Activated CD8-positive, alpha-beta memory T cell treated with anti-CD3 and anti-CD28 coated beads, Interleukin-2, amount 50 U/mL, for 48 hours (primary cell): Measurements from ENCODE around the gene CNBD2.
"Not testable (repeated sequence)": the region's sequence is repeated elsewhere in the genome, so short reads cannot be mapped to it uniquely, and the experiment has no call there.

Experiments used
- DNase-seq: peaks from one replicate; pipeline ENCODE4 v3.0.0-alpha.2; 2020

The CNBD2 gene

DNA sequence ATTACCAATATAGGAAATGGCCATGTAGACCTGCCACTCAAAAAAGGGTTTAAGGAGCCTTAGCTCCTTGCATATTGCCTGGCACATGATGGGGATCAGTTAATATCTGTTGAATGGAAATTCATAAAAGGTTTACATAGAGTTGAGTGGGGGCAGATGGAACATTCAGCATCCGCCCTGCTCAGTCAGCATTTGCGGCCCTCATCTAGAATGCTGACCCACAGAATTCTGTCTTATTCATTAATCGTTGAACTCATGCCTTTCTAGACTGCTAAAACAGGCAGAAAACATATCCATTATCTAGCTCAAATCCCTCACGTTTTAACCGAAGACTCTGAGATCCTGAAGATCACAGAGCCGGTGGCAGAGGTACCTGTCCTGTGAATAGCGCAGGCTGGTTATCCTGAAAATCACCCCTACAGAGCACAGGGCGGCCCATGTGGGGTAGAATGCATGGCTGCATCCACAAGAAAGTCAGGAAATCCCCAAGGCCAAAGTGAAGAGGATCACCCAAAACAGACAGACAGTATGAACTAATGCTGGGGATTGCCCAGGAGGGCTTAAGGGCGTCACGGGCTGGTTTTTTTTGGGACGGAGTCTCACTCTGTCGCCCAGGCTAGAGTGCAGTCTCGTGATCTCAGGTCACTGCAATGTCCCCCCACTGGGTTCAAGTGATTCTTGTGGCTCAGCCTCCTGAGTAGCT, 59.9 kb downstream of the CNBD2 start:
- no peak for DNase-seq

DNA sequence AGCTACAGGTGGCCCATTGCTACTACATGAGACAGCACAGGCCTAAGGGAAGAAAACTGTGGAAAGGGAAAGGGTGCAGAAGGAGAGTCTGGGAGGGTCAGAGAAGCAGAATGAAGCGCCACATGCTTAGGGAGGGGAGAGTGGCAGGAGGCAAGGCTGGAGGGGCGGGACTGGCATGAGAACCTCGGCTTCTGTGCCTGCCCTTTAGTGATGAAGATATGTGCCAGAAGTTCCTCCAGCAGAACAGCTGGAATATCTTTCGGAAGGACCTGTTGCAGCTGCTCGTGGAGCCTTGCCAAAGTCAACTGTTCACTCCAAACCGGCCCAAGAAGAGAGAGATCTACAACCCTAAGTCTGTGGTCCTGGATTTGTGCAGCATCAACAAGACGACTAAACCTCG, 61.8 kb downstream of the CNBD2 start:
- DNase-seq: no peak

DNA sequence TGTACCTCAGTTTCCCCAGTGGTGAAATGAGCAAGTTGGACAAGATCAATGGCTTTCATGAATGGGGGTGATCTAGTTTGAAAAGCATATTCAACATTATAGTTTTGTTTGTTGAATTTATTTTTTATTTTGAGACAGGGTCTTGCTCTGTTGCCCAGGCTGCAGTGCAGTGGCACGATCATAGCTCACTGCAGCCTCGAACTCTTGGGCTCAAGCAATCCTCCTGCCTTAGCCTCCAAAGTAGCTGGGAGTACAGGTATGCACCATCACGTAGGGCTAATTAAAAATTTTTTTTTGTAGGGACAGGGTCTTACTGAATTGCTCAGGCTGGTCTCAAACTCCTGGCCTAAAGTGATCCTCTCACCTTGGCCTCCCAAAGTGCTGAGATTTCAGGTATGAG, 63.4 kb downstream of the CNBD2 start:
- no peak for DNase-seq

DNA sequence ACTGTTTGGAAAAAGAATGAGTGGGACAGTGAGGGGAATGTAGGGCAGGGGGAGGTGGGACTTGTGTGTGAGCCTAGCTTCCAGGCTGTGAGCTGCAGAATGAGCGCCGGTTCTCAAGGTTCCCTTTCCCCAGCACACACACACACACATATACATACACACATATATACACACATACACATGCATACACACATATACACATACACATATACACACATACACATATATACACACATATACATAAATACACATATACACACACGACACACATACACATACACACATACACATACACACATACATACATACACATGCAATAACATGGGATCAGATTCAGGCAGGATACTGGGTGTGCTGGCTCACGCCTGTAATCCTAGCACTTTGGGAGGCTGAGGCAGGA, 66.5 kb downstream of the CNBD2 start:
- DNase-seq: no peak

DNA sequence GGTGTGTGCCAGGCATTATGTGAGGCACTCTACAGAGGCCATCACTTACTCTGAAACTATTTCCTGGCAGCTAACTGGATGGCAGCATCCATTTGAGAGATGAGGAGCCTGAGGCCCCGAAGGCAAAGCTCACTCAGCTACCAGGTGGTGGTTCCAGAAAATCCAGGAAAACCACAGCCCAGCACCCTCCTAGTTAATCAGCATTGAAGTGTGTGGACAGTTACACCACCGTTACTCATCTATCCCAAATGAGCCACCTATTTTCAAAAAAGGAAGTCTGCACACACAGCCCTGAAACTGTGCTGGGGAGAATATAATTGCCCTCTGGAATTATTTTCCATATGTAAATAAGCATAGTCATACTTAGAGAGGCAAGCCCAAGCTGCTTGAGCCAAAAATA, 67.4 kb downstream of the CNBD2 start:
- no peak for DNase-seq

DNA sequence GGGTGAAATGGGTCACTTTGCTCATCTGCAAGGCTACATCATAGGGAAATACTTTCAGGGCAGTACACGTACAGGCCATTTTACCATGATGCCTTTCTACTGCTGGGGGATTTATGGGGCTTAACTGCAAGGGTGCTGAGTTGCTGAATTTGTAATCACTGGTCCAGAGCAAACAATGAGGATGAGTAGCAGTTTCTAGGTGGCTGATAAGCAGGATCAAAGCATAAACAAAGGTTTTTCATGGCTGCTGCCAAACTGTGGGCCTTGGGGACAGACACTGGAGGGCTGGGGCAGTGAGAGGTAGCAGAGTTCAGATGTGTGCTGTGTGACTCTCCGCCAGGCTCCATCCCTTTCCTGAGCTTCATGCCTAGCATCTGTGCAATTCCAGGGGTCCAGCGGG, 68.3 kb downstream of the CNBD2 start:
- DNase-seq: no peak

DNA sequence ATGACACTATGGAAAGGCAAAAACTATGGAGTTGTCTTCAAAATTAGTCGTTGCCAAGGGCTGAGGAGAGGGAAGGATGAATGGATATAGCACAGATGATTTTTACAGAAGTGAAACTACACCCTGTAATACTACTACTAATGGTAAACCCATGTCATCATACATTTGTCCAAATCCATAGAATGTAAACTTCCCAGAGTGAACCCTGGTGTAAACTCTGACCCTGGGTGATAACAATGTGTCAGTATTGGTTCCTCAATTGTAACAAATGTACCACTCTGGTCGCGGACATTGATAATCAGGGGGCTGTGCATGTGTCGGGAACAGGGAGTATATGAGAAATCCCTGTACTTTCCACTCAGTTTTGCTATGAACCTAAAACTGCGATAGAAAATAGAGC, 72.2 kb downstream of the CNBD2 start:
- DNase-seq: no peak

DNA sequence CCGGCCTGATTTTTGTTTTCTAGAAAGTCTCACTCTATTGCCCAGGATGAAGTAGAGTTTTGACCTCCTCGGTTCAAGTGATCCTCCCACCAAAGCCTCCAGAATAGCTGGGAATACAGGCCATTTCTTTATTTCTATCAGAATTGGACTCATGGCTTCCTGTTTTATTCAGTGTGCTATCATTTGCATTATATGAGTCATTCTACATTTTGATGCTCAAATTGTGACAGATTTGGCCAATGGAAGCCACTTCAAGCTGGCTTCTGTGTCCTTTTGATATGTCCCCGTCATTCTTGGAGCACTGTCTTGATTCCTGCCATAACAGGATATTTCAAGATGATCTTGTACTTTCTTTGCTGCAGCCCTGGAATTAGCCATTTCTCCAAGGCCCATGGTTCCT, 75.1 kb downstream of the CNBD2 start:
- DNase-seq: no peak

DNA sequence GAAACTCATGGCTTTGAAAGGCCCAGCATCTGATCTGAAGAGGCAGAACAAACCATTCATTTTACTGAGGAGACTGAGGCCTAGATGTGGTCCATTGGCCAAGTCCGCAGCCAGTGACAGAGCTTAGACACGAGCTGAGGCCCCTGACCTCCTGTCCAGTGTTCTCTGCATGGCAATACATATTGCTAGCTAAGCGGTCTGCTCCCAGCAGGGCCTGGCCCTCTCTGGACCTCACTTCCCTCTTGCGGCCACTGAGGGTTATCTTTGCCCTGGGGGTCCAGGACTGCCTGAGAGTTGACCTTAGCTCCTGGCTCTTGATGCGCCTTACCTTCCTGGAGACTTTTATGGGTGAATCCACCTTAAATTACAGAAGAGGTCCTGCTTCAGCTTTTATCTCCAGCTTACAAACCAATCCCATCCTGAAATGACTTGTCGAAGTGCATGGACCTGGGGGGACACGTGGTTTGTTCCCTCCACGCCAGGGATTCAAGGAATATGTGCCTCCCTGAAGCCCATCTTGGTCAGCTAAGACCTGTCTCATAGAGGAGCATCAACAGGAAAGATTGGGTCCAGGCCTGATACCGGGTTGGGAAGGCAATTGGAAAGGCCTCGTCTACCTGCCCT, 75.6 kb downstream of the CNBD2 start:
- no peak for DNase-seq

DNA sequence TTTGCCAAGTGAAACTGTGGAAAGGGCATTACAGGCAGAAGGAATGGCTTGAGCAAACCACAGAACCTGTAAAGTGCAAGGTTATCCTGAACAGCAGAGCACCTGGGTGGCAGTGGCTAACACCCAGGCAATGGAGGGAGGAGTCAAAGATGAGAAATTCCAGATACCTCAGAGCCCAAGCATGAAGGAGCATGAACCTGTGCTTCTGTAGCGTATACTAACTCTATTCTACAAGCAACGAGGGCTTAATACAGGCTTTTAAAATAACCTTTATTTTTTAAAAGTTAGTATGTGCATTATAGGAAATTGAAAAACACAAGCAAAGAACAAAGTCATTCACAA, 77.0 kb downstream of the CNBD2 start:
- DNase-seq: no peak

DNA sequence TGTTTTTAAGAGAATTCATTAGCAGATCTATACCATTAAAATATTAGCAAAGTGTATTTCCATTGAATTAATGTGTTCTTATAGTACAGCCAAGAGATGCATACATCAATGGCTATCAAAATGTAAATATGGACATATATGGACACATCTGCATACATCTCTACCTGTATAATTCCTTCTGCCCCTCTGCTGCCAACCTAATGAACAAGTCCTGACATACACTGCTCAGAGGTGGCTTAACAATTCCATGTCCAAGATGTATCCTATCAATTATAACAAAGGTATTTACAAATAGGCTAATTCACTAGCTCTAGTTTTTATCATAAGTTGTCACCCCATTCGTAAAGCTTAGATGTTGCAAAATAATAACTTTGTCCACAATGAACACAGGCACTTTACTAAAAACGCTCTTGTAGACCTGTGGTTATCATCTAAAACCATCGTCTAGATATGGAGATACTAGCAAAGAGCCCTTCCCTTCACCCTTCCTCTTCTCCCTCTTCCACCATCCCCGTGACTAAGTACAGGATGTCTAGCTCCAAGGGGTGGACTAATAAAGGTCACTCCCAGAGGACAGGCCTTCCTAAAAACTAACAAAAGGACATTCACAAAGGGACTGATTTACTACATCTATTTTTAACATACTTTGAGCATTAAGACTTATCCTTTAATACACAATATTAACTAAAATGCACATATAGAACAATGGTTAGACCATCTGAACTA, 77.8 kb downstream of the CNBD2 start:
- DNase-seq: not testable (repeated sequence)

DNA sequence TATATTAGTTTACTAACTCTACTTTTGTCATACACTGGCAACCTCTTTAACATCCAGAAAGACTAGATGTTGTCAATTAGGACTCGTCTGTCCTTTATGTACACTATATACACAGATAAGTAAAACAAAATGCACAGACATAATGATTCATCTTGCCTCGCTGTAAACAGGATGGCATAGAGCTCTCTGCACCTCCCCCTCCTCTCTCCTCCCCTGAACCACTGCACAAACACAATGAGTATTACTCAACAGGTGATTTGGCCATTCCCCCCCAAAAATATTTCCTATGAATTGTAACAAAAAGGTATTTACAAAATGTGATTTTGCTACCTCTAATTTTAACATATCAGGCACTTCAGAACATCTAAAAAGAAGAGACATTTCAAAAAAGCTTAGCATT, 81.0 kb downstream of the CNBD2 start:
- not testable (repeated sequence) for DNase-seq

DNA sequence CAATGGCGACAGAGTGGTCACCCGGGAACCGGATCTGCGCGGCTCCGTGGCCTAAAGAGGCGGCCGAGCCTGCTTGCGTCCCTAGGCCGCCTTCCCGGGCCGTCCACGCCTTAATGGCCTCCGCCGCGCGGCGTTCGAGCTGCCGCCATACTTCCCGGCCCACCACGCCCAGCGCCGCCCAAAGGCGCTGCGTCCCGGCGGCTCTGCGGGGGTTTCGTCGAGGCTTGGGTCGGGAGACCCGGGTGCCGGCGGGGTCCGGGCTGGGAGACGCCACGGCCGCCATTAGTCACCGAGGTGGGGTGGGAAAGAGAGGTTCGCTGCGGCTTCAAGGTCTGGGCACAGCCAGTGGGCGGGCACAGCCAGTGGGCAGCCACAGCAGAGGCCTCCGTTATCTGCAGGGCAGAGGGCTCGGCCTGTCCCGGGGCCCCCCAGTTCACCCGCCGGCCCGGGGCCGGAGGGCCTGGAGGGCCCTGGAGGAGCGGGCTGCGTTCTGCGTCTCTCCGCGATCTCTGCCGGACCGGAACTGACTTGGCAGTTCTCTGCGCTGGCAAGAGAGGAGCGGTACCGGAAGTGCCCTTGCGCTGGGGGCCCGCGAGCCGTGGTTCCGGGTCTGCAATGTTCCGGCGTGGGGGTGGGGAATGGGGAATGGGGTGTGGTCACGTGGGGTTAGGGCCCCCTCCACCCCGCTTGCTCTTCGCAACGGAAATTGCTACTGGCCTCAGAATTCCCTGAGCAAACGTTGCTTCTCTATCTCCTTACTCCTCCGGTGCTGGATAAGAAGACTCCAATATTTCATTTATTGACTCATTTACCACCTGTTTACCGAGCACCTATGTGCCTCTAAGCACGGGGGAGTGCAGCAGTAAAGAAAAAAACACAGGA, 82.3 kb downstream of the CNBD2 start:
- DNase-seq: peak; percentile 96

DNA sequence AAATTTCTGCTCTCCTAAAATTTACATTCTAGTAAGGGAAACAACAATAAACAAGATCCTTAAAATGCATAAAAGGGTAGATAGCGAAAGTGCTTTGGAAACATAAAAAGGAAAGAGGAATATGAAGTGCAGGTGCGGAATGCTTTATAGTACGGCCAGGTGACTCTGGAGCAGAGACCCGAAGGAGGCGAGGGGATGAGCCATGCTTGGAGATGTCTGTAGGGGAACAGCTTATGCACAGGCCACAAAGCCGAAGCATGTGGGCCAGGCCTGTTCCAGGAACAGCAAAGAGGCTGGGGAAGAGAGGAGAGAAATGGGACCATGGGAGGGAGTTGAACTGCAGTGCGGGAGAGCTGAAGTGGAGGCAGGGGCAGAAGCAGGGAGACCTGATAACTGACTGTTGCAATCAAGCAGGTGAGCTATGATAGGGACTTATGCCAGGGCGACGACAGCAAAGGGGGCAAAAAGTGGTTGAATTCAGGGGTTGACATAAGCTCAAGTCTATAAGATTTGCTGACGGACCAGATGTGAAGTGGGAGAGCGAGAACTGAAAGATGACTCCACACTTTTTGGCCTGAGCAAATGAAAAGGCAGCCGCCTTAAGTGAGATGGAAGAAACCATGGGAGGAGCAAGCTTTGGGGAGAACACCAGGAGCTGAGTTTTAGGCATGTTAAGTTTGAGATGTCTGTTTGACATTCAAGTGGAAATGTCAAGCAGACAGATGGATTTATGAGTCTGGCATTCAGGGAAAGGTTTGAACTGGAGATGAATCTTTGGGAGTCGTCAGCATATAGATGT, 83.1 kb downstream of the CNBD2 start:
- no peak for DNase-seq

DNA sequence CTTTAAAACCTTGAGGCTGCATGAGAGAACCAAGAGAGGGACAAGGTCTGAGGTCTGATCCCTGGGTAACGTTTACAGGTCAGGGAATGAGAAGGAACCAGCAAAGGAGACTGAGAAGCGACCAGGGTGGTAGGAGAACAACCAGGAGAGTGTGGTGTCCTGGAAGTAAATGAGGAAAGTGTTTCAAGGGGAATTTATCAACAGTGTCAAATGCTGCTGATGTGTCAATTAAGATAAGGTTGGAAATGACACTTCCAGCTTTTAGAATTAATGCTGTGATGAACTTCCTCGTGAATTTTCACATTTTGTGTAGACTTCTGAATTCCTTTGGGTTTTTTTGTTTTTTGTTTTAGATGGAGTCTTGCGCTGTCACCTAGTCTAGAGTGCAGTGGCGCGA, 83.7 kb downstream of the CNBD2 start:
- no peak for DNase-seq

DNA sequence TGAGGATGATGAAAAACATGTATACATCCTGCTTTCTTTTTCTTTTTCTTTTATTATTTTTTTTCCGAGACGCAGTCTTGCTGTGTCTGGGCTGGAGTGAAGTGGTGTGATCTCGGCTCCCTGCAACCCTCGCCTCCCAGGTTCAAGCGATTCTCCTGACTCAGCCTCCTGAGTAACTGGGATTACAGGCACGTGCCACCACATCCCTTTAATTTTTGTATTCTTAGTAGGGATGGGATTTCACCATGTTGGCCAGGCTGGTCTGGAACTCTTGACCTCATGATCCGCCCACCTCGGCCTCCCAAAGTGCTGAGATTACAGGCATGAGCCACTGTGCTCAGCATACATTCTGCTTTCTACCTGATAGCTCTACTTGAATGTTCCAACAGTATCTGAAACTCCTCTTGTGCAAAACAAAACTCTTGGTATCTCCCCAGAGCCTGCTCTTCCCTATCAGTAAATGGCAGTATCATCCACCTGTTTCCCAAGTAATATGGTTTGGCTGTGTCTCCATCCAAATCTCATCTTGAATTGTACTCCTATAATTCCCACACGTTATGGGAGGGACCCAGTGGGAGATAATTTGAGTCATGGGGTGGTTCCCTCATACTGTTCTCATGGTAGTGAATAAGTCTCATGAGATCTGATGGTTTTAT, 85.6 kb downstream of the CNBD2 start:
- DNase-seq: not testable (repeated sequence)

DNA sequence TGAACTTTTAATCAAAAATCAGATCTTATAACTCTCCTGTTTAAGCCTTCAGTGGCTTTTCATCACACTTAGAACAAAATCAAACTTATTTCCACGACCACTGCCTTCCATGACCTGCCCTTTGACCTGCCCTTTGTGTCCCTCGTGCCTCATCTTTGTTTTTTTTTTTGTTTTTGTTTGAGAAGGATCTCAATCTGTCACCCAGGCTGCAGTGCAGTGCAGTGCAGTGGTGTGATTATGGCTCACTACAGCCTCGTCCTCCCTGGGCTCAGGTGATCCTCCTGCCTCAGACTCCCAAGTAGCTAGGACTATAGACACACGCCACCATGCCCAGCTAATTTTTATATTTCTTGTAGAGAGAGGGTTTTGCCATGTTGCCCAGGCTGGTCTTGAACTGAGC, 86.8 kb downstream of the CNBD2 start:
- DNase-seq: no peak

DNA sequence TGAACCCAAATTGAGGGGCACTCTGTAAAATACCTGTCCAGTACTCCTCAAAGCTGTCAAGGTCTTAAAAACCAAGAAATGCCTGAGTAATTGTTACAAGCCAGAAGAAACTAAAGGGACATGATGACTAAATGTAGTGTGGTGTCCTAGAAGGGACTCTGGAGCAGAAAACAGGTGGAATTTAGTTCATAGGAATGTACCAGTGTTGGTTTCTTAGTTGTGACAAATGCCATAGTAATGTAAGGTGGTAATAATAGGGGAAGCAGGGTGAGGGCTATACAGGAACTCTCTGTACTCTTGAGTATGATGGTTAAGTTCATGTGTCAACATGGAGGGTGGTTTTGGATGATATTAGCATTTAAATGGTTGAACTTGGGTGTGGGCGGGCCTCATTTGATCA, 92.3 kb downstream of the CNBD2 start:
- no peak for DNase-seq

DNA sequence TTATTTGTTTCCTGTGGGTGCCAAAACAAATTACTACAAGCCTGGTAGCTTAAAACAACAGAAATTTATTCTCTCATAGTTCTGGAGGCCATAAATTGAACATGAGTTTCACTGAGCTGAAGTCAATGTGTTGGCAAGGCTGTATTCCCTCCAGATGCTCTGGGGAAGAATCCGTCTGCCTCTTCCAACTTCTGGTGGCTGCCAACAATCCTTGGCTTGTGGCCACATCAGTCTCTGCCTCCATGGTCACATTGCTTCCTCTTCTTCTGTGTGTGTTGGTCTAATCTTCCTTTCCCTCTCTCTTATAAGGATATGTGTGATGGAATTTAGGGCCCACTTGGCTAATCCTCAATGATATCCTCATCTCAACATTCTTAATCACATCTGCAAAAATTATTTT, 93.4 kb downstream of the CNBD2 start:
- no peak for DNase-seq

DNA sequence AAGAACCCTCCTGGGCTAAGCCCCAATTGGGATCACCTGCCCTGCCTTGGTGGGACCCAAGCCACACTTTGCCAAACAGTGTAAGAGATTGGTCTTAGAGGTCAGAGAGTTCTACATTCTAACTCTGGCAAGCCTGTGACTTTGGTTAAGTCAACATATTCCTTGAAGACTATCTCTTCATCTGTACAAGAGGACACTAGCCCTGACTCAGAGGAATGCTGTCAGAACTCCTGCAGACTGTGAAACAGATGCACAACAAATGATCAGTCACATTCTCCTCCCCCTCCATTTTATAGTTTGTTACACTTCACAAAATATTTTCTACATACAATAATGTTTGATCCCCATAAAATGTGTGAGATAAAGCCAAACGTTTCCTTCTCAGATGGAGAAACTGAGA, 94.4 kb downstream of the CNBD2 start:
- no peak for DNase-seq

DNA sequence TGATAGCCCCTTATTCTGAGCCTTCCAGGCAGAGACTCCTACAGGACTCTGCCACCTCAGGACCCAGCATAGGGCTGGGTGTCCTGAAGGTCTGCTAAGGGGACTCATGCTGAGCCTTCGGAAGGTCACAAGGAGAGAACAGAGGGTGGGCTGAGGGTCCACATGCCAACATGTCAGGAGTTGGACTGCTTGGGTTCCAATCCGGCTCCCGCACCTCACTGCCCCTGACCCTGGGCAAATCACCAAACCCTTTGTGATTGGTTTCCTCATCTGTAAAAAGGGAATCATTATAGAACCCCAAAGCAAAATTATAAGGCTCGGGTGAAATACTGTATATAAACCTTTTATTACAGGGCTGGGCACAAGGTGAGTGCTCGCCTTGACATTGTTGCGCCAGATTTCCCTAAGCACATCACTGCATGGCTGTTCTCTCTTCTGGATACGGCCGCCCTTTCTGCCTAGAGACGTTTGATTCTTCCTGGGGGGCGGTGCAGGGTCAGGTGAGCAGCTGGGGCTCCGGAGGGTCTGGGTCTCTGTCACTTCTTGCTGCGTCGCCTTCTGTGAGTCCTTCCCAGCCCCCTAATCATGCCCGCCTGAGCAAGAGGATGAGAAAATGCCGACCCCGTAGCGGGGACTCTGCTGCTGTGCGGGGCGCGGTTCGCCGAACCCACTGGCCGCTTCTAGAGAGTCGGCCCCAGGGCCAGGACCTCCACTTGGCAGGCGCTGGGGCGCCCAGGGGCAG, 95.7 kb downstream of the CNBD2 start:
- no peak for DNase-seq
